HG03139 (cell line): ENCODE measurements around the gene RUNX1.

Experiments used
- ATAC-seq: cut with Tn5 transposase; IDR thresholded peaks from one replicate; pipeline ENCODE4 v1.9.1; 2021; ENCODE audit not compliant: unreplicated experiment

Gene RUNX1

GRCh38 chr21:35017256-35017655 is 31.8 kb downstream of the RUNX1 start:
- no peak for ATAC-seq

DNA sequence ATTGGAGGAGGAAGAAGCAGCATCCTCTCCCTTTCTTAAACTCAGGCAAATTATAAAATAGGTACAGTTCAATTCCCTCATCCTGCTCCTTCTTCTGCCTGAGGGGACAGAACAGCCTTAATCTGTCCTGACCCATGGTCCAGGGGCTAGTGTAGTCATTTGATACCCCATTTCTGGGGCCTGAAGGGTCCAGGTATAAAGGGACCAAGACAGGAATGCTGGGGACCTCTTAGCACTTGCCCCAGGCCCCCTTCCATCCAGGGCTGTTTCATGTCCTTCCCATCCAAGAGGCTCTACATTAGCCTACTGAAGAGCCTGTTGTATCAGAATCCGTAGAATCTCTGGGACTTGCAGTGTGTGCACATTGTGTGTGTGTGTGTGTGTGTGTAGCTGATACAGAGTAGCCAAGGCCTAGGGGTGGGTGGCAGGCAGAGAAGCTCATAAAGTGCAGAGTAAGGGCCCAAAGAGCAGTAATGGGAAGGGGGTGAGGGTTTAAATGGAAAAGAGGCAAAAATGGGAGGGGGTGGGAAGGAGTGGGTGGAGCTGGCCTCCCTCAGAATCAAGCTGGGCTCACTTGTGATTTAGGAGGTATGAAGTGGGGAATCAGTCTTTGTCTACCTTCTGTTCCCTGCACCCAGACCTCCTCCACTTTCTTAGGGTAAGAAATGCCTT is 32.4 kb downstream of the RUNX1 start:
- ATAC-seq = no peak

DNA sequence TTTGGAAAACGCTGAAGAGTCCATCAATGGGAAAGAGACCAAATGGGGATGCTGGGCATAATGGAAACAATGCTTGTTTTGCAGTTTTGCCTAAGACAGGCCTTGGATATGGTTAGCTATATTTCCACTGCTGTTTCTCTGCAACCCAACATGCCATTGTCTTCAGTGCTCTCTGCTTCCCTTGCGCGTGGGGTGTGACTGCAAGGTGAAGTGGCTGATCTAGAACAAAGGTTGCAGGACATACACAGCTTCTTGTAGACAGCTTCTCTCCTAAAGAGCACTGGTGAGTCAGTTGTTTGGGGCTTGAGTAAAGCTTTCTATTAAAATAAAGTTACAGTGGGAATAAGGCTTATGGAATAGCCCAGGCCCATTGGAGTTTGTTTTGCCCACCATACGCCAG is 33.0 kb downstream of the RUNX1 start:
- ATAC-seq = no peak

GRCh38 chr21:35015435-35016024 is 33.6 kb downstream of the RUNX1 start:
- ATAC-seq = no peak

GRCh38 chr21:35014302-35015041 is 34.6 kb downstream of the RUNX1 start:
- no peak for ATAC-seq

DNA sequence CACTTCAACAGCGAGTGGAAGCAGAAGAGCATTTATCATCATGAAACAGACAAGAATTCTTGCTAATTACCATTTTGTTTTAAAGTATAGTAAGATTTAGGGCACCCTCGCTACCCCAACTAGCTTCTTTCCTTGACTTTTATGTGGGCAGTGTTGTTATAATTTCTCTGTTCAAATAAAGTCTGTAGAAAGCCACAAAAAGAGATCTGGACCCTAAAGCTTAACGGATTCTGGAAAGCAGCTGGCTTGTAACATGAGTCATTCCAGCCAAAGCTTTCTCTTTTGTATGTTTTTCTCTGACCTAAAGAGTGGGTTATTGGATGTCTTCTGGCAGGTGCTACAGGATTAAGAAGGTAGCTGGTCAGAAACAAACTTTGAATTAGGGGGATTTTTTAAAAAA is 37.4 kb downstream of the RUNX1 start:
- ATAC-seq = no peak

GRCh38 chr21:35010447-35010846 is 38.7 kb downstream of the RUNX1 start:
- ATAC-seq = no peak

GRCh38 chr21:35007348-35007747 is 41.8 kb downstream of the RUNX1 start:
- no peak for ATAC-seq

DNA sequence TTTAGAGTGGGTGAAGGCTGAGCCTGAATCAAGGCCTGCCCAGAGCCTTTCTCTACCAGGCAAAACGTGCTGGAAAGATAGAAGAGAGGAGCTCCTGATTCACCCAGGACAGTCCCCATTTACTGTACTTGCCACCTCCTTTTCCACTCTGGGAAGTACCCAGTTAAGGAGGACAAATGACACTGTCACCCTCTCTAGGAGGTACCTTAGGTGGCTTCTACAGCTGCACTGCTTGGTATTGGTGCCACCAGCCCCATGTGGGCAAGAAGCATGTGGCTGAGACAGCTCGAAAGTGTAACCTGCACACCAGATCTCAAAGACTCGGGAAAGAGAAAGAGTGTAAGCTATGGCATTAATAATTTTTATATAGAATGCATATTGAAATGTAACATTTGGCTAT is 42.3 kb downstream of the RUNX1 start:
- ATAC-seq = no peak

GRCh38 chr21:35006248-35006647 is 42.9 kb downstream of the RUNX1 start:
- ATAC-seq = no peak

DNA sequence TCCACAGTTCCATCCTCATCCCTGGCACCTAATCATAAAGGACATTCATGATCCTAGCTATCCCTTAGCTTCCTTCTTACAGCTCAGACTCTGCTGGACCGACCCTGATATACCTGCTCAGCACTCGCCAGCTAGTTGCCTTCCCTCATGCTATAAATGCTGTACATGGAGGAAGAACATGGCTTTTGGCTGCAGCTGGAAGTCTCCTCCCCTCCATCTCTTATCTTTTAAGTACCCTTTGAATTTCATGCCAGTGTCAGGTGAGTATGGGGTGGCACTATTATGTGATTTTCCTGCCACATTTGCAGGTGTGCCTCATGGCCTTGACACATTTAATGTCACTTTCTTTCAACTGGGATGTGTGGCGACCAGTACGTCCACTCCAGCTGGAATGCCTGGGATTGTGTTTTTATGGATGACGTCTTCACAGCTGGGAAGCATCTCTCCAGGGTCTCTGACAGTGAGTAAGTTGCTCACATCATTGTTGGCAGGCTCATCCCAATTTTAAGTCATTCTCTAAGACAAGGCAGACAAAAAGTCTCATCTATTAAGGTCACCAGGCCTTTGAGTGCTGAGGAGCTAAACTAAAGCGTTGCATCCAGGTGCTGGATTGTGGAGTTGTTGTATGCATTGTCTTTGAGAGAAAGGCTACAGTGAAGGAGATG is 43.4 kb downstream of the RUNX1 start:
- no peak for ATAC-seq

DNA sequence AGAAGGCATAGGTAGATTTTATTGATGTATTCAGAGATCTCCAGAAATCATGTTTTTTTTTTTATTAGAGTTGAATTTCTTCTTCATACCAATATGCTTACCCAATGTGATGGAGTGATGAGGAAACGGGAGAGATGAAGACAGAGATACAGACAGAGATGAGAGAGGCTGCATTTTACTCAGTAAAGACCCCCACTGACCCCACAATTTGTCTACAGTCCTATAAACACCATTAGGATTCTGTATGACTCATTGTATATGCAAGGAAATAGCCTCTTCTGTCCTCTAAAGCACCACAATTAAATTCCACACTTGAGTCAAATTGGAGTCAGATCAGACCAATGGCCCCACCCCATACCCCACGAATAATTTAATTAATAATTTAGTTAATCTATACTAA is 44.0 kb downstream of the RUNX1 start:
- ATAC-seq = no peak

DNA sequence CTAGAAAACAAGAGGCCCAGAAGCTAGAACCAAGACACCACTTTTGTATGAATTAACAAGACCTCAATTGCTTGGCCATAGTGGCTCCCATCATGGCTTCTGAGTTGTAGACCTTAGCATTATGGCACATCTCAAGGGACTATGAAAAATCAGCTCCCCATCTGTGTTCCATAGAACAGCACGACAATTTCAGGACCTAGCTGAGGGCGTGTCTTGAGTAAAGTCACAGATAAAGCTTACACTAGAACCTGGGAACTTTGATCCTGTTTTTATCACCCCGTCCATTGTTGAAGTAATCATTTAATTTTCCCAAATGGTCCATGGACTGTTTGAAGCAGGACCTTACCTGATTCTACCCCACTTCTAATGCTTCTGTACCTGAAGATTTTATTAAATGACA is 44.8 kb downstream of the RUNX1 start:
- ATAC-seq = no peak

DNA sequence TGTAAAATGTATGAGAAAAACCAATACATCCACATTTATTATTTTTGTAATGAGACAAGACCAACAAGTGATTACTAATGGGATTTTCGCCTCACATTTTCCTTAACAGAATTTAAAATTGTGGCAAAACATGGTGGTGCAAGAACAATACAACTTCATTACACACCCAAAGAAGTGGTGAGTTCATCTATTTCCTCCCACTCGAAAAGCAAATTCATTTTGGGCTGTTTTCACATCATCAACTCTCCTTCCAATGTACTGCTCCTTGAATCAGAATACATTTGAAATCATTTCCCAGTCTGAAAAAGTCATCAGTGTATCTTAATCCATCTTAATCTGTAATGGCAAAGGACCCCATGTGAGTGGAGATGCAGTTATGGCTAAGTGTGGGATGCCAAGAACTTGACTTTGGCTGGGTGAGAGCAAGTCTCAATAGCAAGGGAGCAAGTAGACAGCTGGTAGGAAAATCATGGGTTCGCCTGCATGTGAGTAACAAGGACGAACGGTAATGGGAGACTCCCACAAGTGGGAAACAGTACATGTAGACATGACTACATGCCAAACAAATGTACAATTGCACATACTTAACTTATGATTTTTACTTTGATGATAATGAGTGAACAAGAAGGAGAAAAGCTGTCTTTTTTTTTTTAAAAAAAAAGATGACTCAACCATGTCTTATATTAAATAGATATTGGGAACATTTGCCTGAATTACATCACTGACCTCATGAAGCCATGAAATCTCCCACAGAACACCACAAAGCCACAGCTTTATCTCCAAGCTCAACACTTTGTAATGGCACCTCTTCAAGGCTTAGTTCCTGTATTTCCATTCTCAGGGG is 46.0 kb downstream of the RUNX1 start:
- no peak for ATAC-seq

- no peak for ATAC-seq
These were observed 49.6 kb downstream of the RUNX1 start for GRCh38 chr21:34999397-34999941.

DNA sequence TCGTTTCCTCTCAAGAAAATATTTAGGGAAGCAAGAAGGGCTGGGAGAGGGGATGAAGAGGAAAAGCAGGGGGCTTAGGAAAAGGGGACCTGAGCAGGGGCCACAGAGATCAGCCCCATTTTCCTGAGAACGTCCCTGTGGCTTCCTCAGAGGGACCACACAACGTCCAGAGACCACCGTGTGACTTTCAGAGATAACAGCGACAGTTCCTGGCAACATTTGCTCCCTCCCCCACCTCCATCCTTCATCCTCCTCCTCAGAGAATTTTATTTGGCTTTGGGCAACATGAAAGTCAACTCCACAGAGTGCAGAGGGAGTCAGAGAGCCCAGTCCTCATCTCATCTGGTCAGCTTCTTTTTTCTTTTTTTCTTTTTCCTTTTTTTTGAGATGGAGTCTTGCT is 50.9 kb downstream of the RUNX1 start:
- no peak for ATAC-seq

DNA sequence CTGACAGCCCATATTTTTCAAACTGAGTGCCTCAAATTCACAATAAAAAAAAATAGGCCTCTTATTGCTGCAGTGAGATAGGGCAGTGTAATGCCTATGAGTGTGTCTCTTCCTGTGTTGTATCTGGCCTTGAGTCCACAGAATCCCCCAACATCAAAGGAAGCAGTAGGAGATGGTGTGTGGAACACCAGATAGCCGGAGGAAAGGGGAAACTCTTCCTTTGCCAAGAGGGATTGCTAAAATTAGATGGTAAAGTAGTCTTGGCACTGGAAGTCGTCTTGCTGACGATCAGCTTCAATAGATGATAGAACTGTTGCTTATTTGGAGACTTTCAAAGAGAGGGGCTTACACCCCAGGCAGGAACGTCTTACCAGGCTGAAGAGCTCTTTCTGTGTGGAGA is 51.8 kb downstream of the RUNX1 start:
- no peak for ATAC-seq

- ATAC-seq = no peak
These were observed 52.6 kb downstream of the RUNX1 start for GRCh38 chr21:34996304-34997101.

- ATAC-seq = no peak
These were observed 53.2 kb downstream of the RUNX1 start for GRCh38 chr21:34995979-34996303.
